Measurements from ENCODE around the gene HHATL.

Gene HHATL

DNA sequence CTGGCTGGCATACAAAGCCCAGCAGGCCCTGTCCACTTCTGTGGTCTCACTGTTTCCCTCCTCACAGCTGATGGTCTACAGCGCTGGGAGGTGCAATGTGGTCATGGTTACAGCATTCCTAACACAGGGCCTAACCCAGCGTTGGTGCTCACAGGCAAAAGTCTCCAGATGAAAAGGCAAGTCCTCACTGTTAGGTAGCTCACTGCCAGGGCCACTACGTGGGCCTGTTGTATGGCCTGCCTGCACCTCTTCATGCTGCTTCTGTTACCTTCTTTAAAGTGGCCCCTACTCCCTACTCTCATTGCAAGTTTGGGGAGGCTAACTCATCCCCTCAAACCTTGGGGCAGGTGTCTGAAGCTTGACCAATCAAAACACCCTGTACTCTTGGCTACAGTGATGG is 39.2 kb upstream of the HHATL start:
- no peak overlapping the region for H3K4me3 ChIP-seq (ENCODE audit: low read length)
- TF ChIP-seq CTCF (conservative IDR thresholded peaks at IDR 0.05; ENCODE audit: low read depth, low read length) = no peak
- no peak for DNase-seq (ENCODE audit: low read depth)

DNA sequence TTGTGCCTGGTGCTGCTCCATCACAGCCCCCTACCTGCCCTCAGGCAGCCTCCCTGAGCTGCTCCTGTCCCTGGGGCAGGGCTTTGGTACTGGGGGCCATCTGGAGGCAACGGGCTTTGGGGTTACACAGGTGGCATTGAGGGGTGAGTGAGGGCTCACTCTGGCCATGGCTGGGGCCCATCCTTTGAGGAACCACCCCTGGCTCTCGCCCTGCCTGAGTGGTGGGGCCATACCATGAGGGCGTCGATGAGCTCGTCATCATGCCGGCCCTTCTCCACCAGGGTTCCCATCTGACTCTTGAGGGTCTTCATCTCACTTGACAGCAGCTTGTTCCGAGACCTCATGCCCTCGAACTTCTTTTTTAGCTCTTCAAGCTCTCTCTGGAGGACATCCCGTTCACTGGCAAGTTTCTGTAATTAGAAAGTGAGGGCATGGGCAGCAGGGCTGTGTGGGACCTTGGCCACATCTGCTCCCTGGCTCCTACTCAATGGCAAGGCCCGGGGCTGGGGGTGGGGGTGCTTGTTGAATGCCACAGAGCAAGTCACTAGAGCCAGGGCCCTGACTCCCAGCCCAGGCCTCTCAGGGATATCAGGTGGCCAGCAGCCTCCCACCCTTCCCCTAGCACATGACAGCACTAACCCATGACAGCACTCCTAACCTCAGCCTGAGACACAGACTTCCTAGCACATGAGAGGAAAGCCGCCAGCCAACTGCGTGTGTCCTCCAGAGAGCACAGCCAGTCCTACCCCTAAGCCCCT is 37.0 kb upstream of the HHATL start:
- peak; percentile 74 for DNase-seq (ENCODE audit: low read depth)

GRCh38 chr3:42736531-42736930 is 33.9 kb upstream of the HHATL start:
- H3K4me3 ChIP-seq (ENCODE audit: low read length) = no peak overlapping the region
- no peak for TF ChIP-seq CTCF (conservative IDR thresholded peaks at IDR 0.05; ENCODE audit: low read depth, low read length)
- no peak for DNase-seq (ENCODE audit: low read depth)

More for the DNA sequence above, 37.0 kb upstream of the HHATL start:
- TF ChIP-seq CTCF (conservative IDR thresholded peaks at IDR 0.05; ENCODE audit: low read depth, low read length) = no peak
- no peak overlapping the region for H3K4me3 ChIP-seq (ENCODE audit: low read length)

DNA sequence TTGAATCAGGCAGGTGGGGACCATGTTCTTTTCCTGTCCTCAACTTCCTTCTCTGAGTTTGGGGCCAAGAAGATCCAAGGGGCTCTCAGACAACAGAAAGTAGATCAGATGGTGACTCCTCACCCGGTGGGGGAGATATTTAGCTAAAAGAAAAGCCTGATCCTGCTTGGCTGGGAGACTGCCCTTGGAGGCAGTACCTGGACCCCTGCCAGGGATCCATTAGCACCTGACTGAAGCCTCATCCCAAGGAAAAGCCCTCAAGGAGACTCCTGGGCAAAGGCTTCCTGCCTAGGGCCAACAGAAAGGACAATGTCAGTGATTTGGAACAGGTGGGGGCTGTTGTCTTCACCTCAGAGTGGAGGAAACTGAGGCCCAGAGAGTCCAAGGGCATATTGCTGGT is 33.5 kb upstream of the HHATL start:
- DNase-seq (ENCODE audit: low read depth) = no peak
- no peak overlapping the region for H3K4me3 ChIP-seq (ENCODE audit: low read length)
- TF ChIP-seq CTCF (conservative IDR thresholded peaks at IDR 0.05; ENCODE audit: low read depth, low read length) = no peak

- no peak overlapping the region for H3K4me3 ChIP-seq (ENCODE audit: low read length)
- no peak for DNase-seq (ENCODE audit: low read depth)
- TF ChIP-seq CTCF (conservative IDR thresholded peaks at IDR 0.05; ENCODE audit: low read depth, low read length) = no peak
Observed at GRCh38 chr3:42735615-42736014, 33.0 kb upstream of the HHATL start.

GRCh38 chr3:42735019-42735418 is 32.4 kb upstream of the HHATL start:
- TF ChIP-seq CTCF (conservative IDR thresholded peaks at IDR 0.05; ENCODE audit: low read depth, low read length) = no peak
- DNase-seq (ENCODE audit: low read depth) = no peak

GRCh38 chr3:42734263-42734860 is 31.8 kb upstream of the HHATL start:
- TF ChIP-seq CTCF (conservative IDR thresholded peaks at IDR 0.05; ENCODE audit: low read depth, low read length) = no peak
- H3K4me3 ChIP-seq (ENCODE audit: low read length) = no peak overlapping the region
- no peak for DNase-seq (ENCODE audit: low read depth)

More at GRCh38 chr3:42735019-42735418, 32.4 kb upstream of the HHATL start:
- no peak overlapping the region for H3K4me3 ChIP-seq (ENCODE audit: low read length)
